ENCODE data around the gene VMP1. TPM values are rescaled to one million over a fixed set of nuclear protein-coding genes. Genes with fewer than 3 reads are reported as not detected.
A peak's percentile ranks its signal among the peaks of the same experiment; 100 is the strongest.

The VMP1 gene
- polyA plus RNA-seq, 2 of the 4 experiments (the other 2 are of a cell fraction) = 395 to 726 TPM

DNA sequence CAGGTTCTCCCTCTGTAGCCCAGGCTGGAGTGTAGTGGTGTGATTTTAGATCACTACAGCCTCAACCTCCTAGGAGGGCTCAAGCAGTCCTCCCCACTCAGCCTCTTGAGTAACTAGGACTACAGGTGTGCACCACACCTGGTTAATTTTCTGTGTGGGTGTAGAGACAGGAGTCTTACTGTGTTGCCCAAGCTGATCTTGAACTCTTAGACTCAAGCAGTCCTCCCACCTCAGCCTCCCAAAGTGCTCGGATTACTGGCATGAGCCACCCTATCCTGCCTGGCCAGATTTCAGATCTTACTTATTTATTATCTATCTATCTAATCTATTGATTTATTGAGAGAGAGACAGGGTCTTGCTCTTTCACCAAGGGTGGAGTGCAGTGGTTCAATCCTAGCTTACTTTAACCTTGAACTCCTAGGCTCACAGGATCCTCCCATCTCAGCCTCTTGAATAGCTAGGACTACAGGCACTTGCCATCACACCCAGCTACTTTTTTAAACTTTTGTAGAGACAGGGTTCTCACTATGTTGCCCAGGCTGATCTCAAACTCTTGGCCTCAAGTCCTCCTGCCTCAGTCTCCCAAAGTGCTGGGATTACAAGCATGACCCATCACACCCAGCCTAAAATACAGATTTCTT lies 123.5 kb downstream of the VMP1 start:
- Histone ChIP-seq H3K27ac (peak overlapping the region; percentile 96 to 97), H3K4me2 (peak overlapping the region; percentile 83), H3K4me1 (peaks cover 78% of the 10 kb centered on the region), H3K4me3 (no peak overlapping the region), H3K9me3 (no peaks in the 10 kb centered on the region)
- WGBS (ENCODE audit: missing lambda C conversion rate) = 40% methylated on average over 1 of the region's 1 CpG
- FAIRE-seq (no peak), ATAC-seq (no peak), DNase-seq (ENCODE audit: low read depth in 1 of 2, low spot score in 1 of 2) (peak in 1 of 2 experiments; percentile 58)
- ChIA-PET POLR2A (interaction anchor here (1.1 to 9.2 kb wide), 7 partner anchors 11 to 76 kb away, joined by 4 to 375 read pairs (median 23); no protein-coding TSS in a partner anchor), CTCF (interaction anchor here (0.6 to 6.9 kb wide), 5 partner anchors 8 to 410 kb away, joined by 3 to 57 read pairs (median 17); no protein-coding TSS in a partner anchor)
- no peak for TF ChIP-seq RCOR1 (IDR thresholded peaks at IDR 0.05; ENCODE audit: low read depth, low read length)
- no peak for TF ChIP-seq EHMT2 (IDR thresholded peaks at IDR 0.05; ENCODE audit: low read depth)
- no peak for TF ChIP-seq POLR2AphosphoS2 (conservative IDR thresholded peaks at IDR 0.05; ENCODE audit: low read length)
- TF ChIP-seq ZNF302 (CRISPR knock-in tag; IDR thresholded peaks at IDR 0.05) = peak; percentile 89
- TF ChIP-seq HDAC2 (IDR thresholded peaks at IDR 0.05) = no peak
- peak; percentile 62 for TF ChIP-seq HOXA7 (CRISPR knock-in tag; IDR thresholded peaks at IDR 0.05)
- TF ChIP-seq HOXB13 (CRISPR knock-in tag; IDR thresholded peaks at IDR 0.05; ENCODE audit: low read depth) = peak; percentile 92
- TF ChIP-seq JUN (IDR thresholded peaks at IDR 0.05) = no peak
- TF ChIP-seq RNF2 (IDR thresholded peaks at IDR 0.05; ENCODE audit: borderline replicate concordance, low read depth) = no peak
- TF ChIP-seq, protein P1, sequence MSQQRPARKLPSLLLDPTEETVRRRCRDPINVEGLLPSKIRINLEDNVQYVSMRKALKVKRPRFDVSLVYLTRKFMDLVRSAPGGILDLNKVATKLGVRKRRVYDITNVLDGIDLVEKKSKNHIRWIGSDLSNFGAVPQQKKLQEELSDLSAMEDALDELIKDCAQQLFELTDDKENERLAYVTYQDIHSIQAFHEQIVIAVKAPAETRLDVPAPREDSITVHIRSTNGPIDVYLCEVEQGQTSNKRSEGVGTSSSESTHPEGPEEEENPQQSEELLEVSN (IDR thresholded peaks at IDR 0.05; ENCODE audit: borderline replicate concordance, low read depth) = no peak
- TF ChIP-seq RARB (CRISPR knock-in tag; IDR thresholded peaks at IDR 0.05) = peak; percentile 73; the same call in 1 of the 2 replicates
- TF ChIP-seq, protein P2, sequence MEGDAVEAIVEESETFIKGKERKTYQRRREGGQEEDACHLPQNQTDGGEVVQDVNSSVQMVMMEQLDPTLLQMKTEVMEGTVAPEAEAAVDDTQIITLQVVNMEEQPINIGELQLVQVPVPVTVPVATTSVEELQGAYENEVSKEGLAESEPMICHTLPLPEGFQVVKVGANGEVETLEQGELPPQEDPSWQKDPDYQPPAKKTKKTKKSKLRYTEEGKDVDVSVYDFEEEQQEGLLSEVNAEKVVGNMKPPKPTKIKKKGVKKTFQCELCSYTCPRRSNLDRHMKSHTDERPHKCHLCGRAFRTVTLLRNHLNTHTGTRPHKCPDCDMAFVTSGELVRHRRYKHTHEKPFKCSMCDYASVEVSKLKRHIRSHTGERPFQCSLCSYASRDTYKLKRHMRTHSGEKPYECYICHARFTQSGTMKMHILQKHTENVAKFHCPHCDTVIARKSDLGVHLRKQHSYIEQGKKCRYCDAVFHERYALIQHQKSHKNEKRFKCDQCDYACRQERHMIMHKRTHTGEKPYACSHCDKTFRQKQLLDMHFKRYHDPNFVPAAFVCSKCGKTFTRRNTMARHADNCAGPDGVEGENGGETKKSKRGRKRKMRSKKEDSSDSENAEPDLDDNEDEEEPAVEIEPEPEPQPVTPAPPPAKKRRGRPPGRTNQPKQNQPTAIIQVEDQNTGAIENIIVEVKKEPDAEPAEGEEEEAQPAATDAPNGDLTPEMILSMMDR (IDR thresholded peaks at IDR 0.05) = no peak
- TF ChIP-seq, protein P3, sequence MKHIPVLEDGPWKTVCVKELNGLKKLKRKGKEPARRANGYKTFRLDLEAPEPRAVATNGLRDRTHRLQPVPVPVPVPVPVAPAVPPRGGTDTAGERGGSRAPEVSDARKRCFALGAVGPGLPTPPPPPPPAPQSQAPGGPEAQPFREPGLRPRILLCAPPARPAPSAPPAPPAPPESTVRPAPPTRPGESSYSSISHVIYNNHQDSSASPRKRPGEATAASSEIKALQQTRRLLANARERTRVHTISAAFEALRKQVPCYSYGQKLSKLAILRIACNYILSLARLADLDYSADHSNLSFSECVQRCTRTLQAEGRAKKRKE (CRISPR knock-in tag; IDR thresholded peaks at IDR 0.05; ENCODE audit: low read depth) = peak; percentile 90
- TF ChIP-seq NFE2L2 (conservative IDR thresholded peaks at IDR 0.05; ENCODE audit: low read length) = no peak
- TF ChIP-seq SREBF2 (IDR thresholded peaks at IDR 0.05) = no peak
- TF ChIP-seq KDM5A (IDR thresholded peaks at IDR 0.05) = no peak
- TF ChIP-seq, protein P4, sequence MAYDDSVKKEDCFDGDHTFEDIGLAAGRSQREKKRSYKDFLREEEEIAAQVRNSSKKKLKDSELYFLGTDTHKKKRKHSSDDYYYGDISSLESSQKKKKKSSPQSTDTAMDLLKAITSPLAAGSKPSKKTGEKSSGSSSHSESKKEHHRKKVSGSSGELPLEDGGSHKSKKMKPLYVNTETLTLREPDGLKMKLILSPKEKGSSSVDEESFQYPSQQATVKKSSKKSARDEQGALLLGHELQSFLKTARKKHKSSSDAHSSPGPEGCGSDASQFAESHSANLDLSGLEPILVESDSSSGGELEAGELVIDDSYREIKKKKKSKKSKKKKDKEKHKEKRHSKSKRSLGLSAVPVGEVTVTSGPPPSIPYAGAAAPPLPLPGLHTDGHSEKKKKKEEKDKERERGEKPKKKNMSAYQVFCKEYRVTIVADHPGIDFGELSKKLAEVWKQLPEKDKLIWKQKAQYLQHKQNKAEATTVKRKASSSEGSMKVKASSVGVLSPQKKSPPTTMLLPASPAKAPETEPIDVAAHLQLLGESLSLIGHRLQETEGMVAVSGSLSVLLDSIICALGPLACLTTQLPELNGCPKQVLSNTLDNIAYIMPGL (CRISPR knock-in tag; IDR thresholded peaks at IDR 0.05; ENCODE audit: borderline replicate concordance) = no peak; the same call in 1 of the 2 replicates
- TF ChIP-seq ZSCAN20 (CRISPR knock-in tag; IDR thresholded peaks at IDR 0.05) = peak; percentile 67; the same call in 1 of the 2 replicates
- peak; percentile 79 for TF ChIP-seq FOXS1 (CRISPR knock-in tag; IDR thresholded peaks at IDR 0.05)
- peak; percentile 79 for TF ChIP-seq HOXB5 (CRISPR knock-in tag; IDR thresholded peaks at IDR 0.05)
- no peak for TF ChIP-seq BHLHE40 (IDR thresholded peaks at IDR 0.05; ENCODE audit: low read depth, low read length)
- TF ChIP-seq FOSB (CRISPR knock-in tag; IDR thresholded peaks at IDR 0.05) = peak; percentile 30; the same call in 1 of the 2 replicates
- TF ChIP-seq FOSL2 (IDR thresholded peaks at IDR 0.05) = no peak
- TF ChIP-seq FOSL2 (CRISPR knock-in tag; IDR thresholded peaks at IDR 0.05) = no peak; the same call in none of the 2 replicates
- TF ChIP-seq ZFP36 (IDR thresholded peaks at IDR 0.05; ENCODE audit: borderline replicate concordance, partially characterized antibody) = no peak
- TF ChIP-seq POLR2A (IDR thresholded peaks at IDR 0.05; ENCODE audit: low read length) = no peak
- peak; percentile 5 for TF ChIP-seq NPAS2 (CRISPR knock-in tag; IDR thresholded peaks at IDR 0.05; ENCODE audit: borderline replicate concordance)
- TF ChIP-seq MAFK (IDR thresholded peaks at IDR 0.05; ENCODE audit: partially characterized antibody) = no peak
- no peak for TF ChIP-seq MAZ (IDR thresholded peaks at IDR 0.05; ENCODE audit: borderline replicate concordance, low read depth, low read length)
- TF ChIP-seq CHD4 (IDR thresholded peaks at IDR 0.05; ENCODE audit: borderline replicate concordance) = no peak
- TF ChIP-seq, protein P5, sequence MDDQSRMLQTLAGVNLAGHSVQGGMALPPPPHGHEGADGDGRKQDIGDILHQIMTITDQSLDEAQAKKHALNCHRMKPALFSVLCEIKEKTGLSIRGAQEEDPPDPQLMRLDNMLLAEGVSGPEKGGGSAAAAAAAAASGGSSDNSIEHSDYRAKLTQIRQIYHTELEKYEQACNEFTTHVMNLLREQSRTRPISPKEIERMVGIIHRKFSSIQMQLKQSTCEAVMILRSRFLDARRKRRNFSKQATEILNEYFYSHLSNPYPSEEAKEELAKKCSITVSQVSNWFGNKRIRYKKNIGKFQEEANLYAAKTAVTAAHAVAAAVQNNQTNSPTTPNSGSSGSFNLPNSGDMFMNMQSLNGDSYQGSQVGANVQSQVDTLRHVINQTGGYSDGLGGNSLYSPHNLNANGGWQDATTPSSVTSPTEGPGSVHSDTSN (IDR thresholded peaks at IDR 0.05) = no peak
- TF ChIP-seq, protein P6, sequence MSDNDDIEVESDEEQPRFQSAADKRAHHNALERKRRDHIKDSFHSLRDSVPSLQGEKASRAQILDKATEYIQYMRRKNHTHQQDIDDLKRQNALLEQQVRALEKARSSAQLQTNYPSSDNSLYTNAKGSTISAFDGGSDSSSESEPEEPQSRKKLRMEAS (IDR thresholded peaks at IDR 0.05) = no peak; the same call in 1 of the 2 replicates
- TF ChIP-seq JUNB (IDR thresholded peaks at IDR 0.05) = no peak
- no peak for TF ChIP-seq RAD21 (conservative IDR thresholded peaks at IDR 0.05 in 1 of 2, IDR thresholded peaks at IDR 0.05 in 1 of 2)
